Fibroblast of lung (primary cell): ENCODE data around the gene NMRAL1. TPM values are rescaled to one million over a fixed set of nuclear protein-coding genes. Genes with fewer than 3 reads are reported as not detected.

Experiments used
- DNase-seq, 2 donors: peaks; one replicate each; pipeline versions ENCODE4 v3.0.0 to v3.0.0-alpha.2; 2010; ENCODE audit warnings: low read depth in 2 of 2
- H2AFZ ChIP-seq: 2 replicates; pipeline ENCODE4 v1.5.1; 2012; ENCODE audit warnings: low read length, control low read depth, inconsistent platforms
- H3K27ac ChIP-seq: 2 replicates; pipeline ENCODE4 v1.5.1; 2011; ENCODE audit warnings: low read length, control low read depth; ENCODE audit not compliant: insufficient read depth
- H3K27me3 ChIP-seq: 2 replicates; pipeline ENCODE4 v1.5.1; 2011; ENCODE audit warnings: mild to moderate bottlenecking, low read length; ENCODE audit not compliant: control insufficient read depth, insufficient read depth
- H3K36me3 ChIP-seq: 2 replicates; pipeline ENCODE4 v1.5.1; 2011; ENCODE audit warnings: low read length; ENCODE audit not compliant: control insufficient read depth, insufficient read depth
- H3K4me1 ChIP-seq: 2 replicates; pipeline ENCODE4 v1.5.1; 2011; ENCODE audit warnings: low read length; ENCODE audit not compliant: control insufficient read depth, insufficient read depth; ENCODE audit errors: extremely low read depth
- H3K4me2 ChIP-seq: 2 replicates; pipeline ENCODE4 v1.5.1; 2011; ENCODE audit warnings: low read length, control low read depth; ENCODE audit not compliant: insufficient read depth; ENCODE audit errors: extremely low read depth
- H3K4me3 ChIP-seq, 4 experiments: fragments of 200-600 bp in 1 of 4; sonication (generic) in 1 of 4; replicated peaks in 1 of 4; 2 replicates each; pipeline ENCODE4 v1.5.1; 2011 to 2016; ENCODE audit warnings: low read length in 4 of 4, low read depth in 3 of 4, mild to moderate bottlenecking in 3 of 4, control low read depth in 2 of 4, inconsistent platforms in 1 of 4, mixed read lengths in 1 of 4; ENCODE audit not compliant: insufficient read depth in 1 of 4; ENCODE audit errors: control extremely low read depth in 1 of 4
- H3K79me2 ChIP-seq: 2 replicates; pipeline ENCODE4 v1.5.1; 2012; ENCODE audit warnings: mild to moderate bottlenecking, low read length, inconsistent platforms; ENCODE audit not compliant: control insufficient read depth, insufficient read depth
- H3K9ac ChIP-seq: 2 replicates; pipeline ENCODE4 v1.5.1; 2011; ENCODE audit warnings: mild to moderate bottlenecking, low read length, control low read depth; ENCODE audit not compliant: insufficient read depth
- H3K9me3 ChIP-seq: 2 replicates; pipeline ENCODE4 v1.5.1; 2012; ENCODE audit warnings: low read depth, low read length; ENCODE audit not compliant: control insufficient read depth, insufficient read depth
- H4K20me1 ChIP-seq: 2 replicates; pipeline ENCODE4 v1.5.1; 2011; ENCODE audit warnings: low read length; ENCODE audit not compliant: control insufficient read depth, insufficient read depth; ENCODE audit errors: extremely low read depth
- EZH2 ChIP-seq: IDR thresholded peaks from 2 replicates; pipeline ENCODE4 v1.5.1; 2012; ENCODE audit warnings: low read length, control low read depth, mild to moderate bottlenecking; ENCODE audit errors: missing control alignments
- polyA plus RNA-seq, 2 donors: library from polyadenylated mRNA; depleted of rRNA in 1 of 2; stranded (reverse) in 1 of 2; unstranded in 1 of 2; fragments of >200 nt; gene quantifications; 2 replicates each; pipeline ENCODE4 v1.2.1, GENCODE V29; 2011 to 2012; ENCODE audit warnings: missing spikeins in 1 of 2
- total RNA-seq: library from RNA; depleted of rRNA; stranded (reverse); fragments of >200 nt; gene quantifications from 2 replicates; pipeline ENCODE4 v1.2.1, GENCODE V29; 2014
- TF ChIP-seq, protein P1 (sequence below), 2 donors: IDR thresholded peaks in 1 of 2; conservative IDR thresholded peaks in 1 of 2; 1 replicate in 1 of 2; 2 replicates in 1 of 2; pipeline ENCODE4 v1.5.1; 2011 to 2012; ENCODE audit warnings: low read length in 2 of 2, control low read depth in 1 of 2, inconsistent platforms in 1 of 2, low read depth in 1 of 2, mild to moderate bottlenecking in 1 of 2

The NMRAL1 gene
- total and polyA plus RNA-seq, 2 donors (not counting 1 experiment from before 2014, with no cell fraction given), result 33.6 to 73.5 TPM

DNA sequence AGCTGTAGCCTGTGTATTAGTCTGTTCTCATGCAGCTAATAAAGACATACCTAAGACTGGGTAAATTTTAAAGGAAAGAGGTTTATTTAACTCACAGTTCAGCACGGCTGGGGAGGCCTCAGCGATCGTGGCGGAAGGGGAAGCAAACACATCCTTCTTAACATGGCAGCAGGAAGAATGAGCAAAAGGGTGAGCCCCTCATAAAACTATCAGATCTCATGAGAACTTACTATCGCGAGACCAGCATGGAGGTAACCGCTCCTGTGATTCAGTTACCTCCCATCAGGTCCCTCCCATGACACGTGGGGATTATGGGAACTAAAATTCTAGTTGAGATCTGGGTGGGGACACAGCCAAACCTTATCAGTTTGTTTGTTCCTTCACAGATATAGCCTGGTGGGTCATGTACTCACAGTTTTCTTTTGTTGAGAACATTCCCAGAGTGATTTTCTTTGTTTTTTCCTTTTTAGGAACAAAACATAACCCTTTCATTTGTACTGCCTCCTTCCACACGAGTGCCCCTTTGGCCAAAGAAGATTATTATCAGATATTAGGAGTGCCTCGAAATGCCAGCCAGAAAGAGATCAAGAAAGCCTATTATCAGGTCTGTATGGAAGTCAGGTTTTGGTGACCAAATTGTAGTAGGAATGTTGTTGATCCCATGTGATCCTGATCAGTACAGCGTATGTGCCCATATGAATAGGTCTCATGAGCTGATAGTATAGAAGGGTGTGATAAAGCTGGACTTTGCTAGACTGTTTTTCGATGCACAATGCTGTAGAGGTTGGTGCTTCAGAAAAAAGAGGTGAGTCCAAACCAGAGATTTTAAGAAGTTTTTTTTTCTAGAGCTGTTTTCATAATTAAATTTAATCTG lies 40.3 kb downstream of the NMRAL1 start:
- Histone ChIP-seq H3K79me2 (peaks cover 10% of the 10 kb centered on the region), H3K4me3 (no peak overlapping the region), H3K36me3 (peaks cover 3% of the 10 kb centered on the region), H3K27ac (no peak overlapping the region), H4K20me1 (no peaks in the 10 kb centered on the region), H3K4me1 (peaks cover 3% of the 10 kb centered on the region), H2AFZ (no peak overlapping the region), H3K9ac (no peak overlapping the region), H3K9me3 (no peaks in the 10 kb centered on the region), H3K27me3 (no peaks in the 10 kb centered on the region), H3K4me2 (no peak overlapping the region)
- DNase-seq, result no peak
- TF ChIP-seq EZH2, result no peak

DNA sequence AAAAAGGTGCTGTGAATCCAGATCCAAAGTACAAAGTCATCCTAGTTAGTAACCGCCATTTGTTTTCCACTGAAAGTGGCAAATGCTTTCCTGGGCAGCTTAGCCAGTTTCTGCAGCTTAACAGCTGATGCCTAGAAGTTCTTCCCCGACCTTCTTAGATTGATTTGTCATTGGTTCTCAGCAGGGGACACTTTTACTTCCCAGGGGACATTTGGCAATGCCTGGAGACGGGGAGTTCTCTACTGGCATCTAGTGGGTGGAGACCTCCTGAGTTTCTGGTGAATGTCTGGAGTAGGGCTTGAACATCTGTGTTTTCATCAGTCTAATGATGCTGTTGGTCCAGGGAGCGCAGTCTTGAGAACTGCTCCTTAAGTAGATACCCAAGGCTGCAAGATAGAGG lies 41.2 kb downstream of the NMRAL1 start:
- H3K36me3 ChIP-seq, result peaks cover 3% of the 10 kb centered on the region
- H3K79me2 ChIP-seq, result peaks cover 17% of the 10 kb centered on the region
- DNase-seq, result no peak
- H3K9me3 ChIP-seq, result no peaks in the 10 kb centered on the region
- no peaks in the 10 kb centered on the region for H4K20me1 ChIP-seq
- H3K4me3 ChIP-seq, result no peak overlapping the region
- no peaks in the 10 kb centered on the region for H3K27me3 ChIP-seq
- no peak overlapping the region for H2AFZ ChIP-seq
- no peak overlapping the region for H3K27ac ChIP-seq
- H3K4me1 ChIP-seq, result peaks cover 3% of the 10 kb centered on the region
- TF ChIP-seq, protein P1, sequence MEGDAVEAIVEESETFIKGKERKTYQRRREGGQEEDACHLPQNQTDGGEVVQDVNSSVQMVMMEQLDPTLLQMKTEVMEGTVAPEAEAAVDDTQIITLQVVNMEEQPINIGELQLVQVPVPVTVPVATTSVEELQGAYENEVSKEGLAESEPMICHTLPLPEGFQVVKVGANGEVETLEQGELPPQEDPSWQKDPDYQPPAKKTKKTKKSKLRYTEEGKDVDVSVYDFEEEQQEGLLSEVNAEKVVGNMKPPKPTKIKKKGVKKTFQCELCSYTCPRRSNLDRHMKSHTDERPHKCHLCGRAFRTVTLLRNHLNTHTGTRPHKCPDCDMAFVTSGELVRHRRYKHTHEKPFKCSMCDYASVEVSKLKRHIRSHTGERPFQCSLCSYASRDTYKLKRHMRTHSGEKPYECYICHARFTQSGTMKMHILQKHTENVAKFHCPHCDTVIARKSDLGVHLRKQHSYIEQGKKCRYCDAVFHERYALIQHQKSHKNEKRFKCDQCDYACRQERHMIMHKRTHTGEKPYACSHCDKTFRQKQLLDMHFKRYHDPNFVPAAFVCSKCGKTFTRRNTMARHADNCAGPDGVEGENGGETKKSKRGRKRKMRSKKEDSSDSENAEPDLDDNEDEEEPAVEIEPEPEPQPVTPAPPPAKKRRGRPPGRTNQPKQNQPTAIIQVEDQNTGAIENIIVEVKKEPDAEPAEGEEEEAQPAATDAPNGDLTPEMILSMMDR (conservative IDR thresholded peaks at IDR 0.05 in 1 of 2, IDR thresholded peaks at IDR 0.05 in 1 of 2; ENCODE audit: low read depth in 1 of 2, low read length in 2 of 2), result no peak
- TF ChIP-seq EZH2, result no peak
- H3K4me2 ChIP-seq, result no peak overlapping the region
- no peak overlapping the region for H3K9ac ChIP-seq

DNA sequence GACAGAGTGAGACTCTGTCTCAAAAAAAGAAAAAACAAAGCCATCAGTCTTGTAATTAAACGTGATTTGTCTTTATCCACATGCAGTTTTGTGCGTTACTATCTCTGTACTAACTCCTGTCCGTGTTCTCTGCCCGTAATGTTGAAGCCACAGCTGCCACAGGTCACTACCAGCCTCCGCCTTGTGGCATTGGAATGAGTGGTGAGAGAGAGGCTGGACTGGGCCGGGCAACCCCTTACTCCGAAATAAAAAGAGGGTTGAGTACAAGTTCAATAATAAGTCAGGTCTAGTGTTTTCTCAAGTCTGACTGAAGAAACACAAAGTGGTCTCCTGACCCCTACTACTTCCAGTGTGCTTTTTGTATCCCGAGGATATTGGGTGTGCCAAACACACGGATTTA lies 43.4 kb downstream of the NMRAL1 start:
- Histone ChIP-seq H3K4me1 (peaks cover 5% of the 10 kb centered on the region), H3K79me2 (peaks cover 36% of the 10 kb centered on the region), H3K4me2 (no peak overlapping the region), H3K27me3 (no peaks in the 10 kb centered on the region), H3K9ac (no peak overlapping the region), H2AFZ (no peak overlapping the region), H3K36me3 (peaks cover 5% of the 10 kb centered on the region), H3K4me3 (no peak overlapping the region), H3K9me3 (no peaks in the 10 kb centered on the region), H4K20me1 (no peaks in the 10 kb centered on the region), H3K27ac (no peak overlapping the region)
- TF ChIP-seq, protein P1 (conservative IDR thresholded peaks at IDR 0.05 in 1 of 2, IDR thresholded peaks at IDR 0.05 in 1 of 2; ENCODE audit: low read depth in 1 of 2, low read length in 2 of 2), result no peak
- no peak for TF ChIP-seq EZH2
- no peak for DNase-seq
